ELF-1 (cell line): ENCODE results near the gene TAF11L2.
"Not testable (repeated sequence)": the region's sequence is repeated elsewhere in the genome, so short reads cannot be mapped to it uniquely, and the experiment has no call there.

Experiments used
- DNase-seq: peaks from one replicate; pipeline ENCODE4 v3.0.0-alpha.2; 2016; ENCODE audit warnings: low read depth, low spot score

TAF11L2 gene

GRCh38 chr5:17526504-17526903 is 28.5 kb downstream of the TAF11L2 start:
- not testable (repeated sequence) for DNase-seq

GRCh38 chr5:17528369-17528768 is 30.3 kb downstream of the TAF11L2 start, which contains the start of gene TAF11L6:
TSS of gene TAF11L6 (plus strand) at chr5:17528669.
- not testable (repeated sequence) for DNase-seq
